ENCODE data around the gene PLEKHA3. TPM values are rescaled to one million over a fixed set of nuclear protein-coding genes. Genes with fewer than 3 reads are reported as not detected.

The PLEKHA3 gene
- total and polyA plus RNA-seq, 2 experiments from 2014 or later, result 9.6 to 26.6 TPM

- no peaks in the 10 kb centered on the region for H3K4me1 ChIP-seq (ENCODE audit: low read depth)
- no peak for TF ChIP-seq CTCF (IDR thresholded peaks at IDR 0.05; ENCODE audit: low read depth, low read length)
- no peaks in the 10 kb centered on the region for H3K9me3 ChIP-seq (ENCODE audit: low read depth)
- H3K36me3 ChIP-seq, result peaks cover 100% of the 10 kb centered on the region
- no peak overlapping the region for H3K4me3 ChIP-seq
- H3K27ac ChIP-seq, result peak overlapping the region; percentile 13
- peak in 1 of 2 donors; percentile 37 for DNase-seq (ENCODE audit: low read depth in 1 of 2, low spot score in 1 of 2)
- no peaks in the 10 kb centered on the region for H3K27me3 ChIP-seq
These were observed 72.8 kb downstream of the PLEKHA3 start for GRCh38 chr2:178553047-178553446.

Other genes with a start within 250 kb of the PLEKHA3 start
- gene PRKRA, start 29.3 kb upstream of the PLEKHA3 start, total RNA-seq, result 63.2 and 78.5 TPM in 2 replicates
- 76.1 and 89.6 TPM in 2 replicates for gene PRKRA, start 29.3 kb upstream of the PLEKHA3 start, polyA plus RNA-seq
- gene PJVK, start 29.1 kb upstream of the PLEKHA3 start, total RNA-seq, result 3.9 and 6.9 TPM in 2 replicates
- 12.9 and 13.3 TPM in 2 replicates for gene PJVK, start 29.1 kb upstream of the PLEKHA3 start, polyA plus RNA-seq
- gene FKBP7, start 1.9 kb upstream of the PLEKHA3 start, total RNA-seq, result 13.8 and 18.7 TPM in 2 replicates
- 37.2 and 42.5 TPM in 2 replicates for gene FKBP7, start 1.9 kb upstream of the PLEKHA3 start, polyA plus RNA-seq